GM10266 (cell line): ENCODE data around the gene SMAD6.

ENCODE experiments used
- DNase-seq: peaks from one replicate; pipeline ENCODE4 v3.0.0; 2012; ENCODE audit errors: extremely low spot score
- TF ChIP-seq, protein P1 (sequence below): IDR thresholded peaks from 2 replicates; pipeline ENCODE4 v1.5.1; 2012; ENCODE audit warnings: mild to moderate bottlenecking, low read depth; ENCODE audit not compliant: control insufficient read depth, insufficient read depth; ENCODE audit errors: missing control alignments

Gene SMAD6

DNA sequence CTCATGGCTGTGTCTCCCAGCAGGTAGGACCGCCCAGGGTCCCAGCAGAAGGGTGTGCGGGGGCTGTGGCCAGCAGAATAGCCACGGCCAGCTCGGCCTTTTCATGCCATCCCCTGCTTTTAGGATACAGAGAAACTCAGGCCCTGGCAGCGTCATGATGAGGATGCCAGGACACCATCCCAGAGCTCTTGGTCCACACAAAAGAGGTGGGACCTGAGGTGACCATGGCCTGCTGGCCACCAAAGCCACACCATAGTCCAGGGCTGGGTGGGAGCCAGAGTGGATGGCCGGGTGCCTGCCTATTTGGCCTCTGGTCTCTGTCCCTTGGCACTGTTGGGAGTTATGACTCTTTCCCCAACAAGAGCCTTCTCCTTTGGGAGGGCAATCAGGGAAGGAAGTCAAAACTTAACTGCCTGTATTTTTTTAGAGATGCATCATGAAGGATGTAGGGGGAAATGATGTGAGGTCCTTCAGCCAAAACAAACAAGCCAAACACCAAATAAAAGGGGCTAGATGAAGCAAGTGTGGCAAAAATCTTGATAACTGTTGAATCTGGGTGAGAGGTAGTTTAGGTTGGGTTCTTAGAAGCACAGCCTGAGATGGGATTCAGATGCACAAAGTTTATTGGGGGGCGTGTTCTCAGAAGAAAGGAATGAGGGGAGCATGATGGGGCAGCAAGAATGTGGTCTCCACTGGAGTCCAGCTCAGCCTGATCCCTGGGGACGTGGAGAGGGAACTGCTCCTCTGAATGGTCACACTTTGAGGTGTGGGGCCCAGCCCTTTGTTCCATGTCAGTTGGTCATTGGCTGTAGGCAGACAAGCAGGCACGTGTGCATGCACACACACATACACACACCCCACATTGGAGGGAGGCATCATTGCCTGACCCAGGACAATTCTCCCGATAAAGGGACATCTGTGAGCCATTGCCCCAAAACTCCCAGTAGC lies 33.2 kb downstream of the SMAD6 start:
- no peak for DNase-seq
- TF ChIP-seq, protein P1, sequence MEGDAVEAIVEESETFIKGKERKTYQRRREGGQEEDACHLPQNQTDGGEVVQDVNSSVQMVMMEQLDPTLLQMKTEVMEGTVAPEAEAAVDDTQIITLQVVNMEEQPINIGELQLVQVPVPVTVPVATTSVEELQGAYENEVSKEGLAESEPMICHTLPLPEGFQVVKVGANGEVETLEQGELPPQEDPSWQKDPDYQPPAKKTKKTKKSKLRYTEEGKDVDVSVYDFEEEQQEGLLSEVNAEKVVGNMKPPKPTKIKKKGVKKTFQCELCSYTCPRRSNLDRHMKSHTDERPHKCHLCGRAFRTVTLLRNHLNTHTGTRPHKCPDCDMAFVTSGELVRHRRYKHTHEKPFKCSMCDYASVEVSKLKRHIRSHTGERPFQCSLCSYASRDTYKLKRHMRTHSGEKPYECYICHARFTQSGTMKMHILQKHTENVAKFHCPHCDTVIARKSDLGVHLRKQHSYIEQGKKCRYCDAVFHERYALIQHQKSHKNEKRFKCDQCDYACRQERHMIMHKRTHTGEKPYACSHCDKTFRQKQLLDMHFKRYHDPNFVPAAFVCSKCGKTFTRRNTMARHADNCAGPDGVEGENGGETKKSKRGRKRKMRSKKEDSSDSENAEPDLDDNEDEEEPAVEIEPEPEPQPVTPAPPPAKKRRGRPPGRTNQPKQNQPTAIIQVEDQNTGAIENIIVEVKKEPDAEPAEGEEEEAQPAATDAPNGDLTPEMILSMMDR, result no peak

DNA sequence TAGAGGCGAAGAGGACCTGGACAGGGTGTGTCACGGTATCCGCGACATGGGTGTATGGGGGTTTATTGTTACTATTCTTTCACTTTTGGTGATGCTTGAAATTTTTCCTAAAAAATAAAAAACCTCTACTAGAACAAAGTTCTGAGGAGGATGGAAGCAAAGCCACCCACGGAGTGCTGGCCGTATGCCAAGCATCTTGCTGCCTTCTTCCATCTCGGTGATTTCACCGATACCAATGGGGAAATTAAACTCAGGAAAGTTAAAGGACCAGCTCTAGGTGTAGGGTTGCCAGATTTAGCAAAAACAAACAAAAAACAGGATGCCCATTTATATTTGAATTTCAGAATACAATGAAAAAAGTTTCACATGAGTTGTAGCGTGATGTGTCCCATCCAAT lies 33.9 kb downstream of the SMAD6 start:
- TF ChIP-seq, protein P1, result no peak
- no peak for DNase-seq

DNA sequence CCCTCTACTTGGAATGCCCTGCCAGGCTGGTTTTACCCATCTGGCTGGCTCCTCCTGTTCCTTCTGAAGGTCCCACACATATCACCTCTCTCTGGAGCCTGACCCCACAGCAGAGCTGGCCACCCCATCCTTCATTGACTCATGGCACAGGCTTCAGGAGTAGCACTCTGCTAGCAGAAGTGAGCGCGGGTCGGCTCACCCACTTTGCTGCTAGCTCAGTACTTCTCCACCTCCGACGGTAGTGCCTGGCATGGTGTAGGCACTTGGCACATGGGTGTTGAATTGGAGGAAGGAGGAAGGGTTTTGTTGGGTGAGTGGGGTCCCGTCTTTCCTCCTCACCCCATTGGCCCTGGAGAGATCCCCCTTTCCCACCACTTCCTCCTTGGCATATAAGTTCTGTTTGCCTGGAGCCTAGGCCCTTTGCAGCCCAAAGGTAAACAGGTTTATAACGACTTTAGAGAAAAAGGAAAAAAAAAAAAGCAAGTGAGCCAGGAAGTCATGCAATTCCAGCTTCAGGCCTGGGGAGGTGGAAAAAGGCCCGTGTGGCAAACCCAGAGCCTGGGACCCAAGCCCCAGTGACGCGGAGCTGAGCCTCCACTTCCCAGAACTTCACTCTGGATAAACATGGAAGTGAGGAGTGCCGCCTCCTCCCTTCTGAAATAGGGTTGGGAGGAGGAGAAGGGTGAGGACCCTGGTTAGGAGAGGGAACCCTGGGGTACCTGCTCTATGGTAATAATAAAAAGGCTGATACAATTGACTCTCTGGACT lies 35.4 kb downstream of the SMAD6 start:
- TF ChIP-seq, protein P1, result no peak
- DNase-seq, result no peak

DNA sequence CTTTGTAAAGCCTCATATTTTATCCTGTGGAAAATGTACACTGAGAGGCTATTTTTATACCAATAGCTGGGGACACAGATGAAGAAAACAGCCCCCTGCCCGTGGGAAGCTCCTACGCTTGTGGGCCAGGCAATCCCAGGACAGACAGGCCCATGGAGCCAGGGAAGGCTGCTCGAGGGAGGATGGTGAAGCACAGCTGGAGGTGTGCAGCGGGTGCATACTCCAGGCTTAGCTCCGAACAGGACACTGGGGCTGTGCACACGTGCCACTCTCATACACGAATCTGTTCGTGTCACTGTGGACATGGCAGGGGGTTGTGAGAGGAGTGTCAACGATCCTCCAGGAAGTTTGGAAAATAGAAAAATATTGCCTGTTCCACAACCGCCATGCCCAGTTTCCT lies 36.1 kb downstream of the SMAD6 start:
- DNase-seq, result no peak
- TF ChIP-seq, protein P1, result no peak

DNA sequence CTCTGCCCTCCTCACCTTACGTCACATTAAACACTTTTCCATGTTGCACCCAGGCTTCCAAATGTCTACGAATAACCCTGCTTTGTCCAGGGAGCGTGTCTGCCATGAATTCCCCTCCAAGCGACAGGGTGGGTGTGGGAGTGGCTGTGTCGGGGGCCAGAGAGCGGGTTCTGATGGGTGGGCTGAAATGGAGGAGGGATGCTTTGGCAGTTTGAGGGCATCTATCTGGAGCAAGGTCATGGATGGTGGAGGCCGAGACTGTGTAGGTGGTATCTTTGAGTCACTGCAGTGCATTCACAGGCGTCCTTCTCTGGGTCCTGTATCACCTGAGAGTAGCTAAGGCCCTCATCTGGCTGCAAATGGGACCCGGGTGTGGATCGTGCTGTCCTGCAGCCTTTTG lies 36.6 kb downstream of the SMAD6 start:
- DNase-seq, result no peak
- TF ChIP-seq, protein P1, result no peak

DNA sequence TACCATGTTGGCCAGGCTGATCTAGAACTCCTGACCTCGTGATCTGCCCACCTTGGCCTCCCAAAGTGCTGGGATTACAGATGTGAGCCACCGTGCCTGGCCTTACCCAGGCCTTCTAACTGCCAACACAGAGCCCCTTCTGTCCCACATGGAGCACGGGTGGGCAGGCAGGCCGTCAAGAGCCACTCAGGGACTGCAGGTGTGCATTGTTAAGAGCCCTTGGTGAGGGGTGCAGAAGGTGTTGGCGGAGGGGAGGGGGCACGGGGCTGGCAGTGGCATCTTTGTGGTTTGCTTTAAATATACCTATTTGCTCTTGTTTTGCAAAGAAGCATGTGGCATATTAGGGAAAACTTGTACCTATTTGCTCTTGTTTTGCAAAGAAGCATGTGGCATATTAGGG lies 37.3 kb downstream of the SMAD6 start:
- no peak for DNase-seq
- TF ChIP-seq, protein P1, result no peak

DNA sequence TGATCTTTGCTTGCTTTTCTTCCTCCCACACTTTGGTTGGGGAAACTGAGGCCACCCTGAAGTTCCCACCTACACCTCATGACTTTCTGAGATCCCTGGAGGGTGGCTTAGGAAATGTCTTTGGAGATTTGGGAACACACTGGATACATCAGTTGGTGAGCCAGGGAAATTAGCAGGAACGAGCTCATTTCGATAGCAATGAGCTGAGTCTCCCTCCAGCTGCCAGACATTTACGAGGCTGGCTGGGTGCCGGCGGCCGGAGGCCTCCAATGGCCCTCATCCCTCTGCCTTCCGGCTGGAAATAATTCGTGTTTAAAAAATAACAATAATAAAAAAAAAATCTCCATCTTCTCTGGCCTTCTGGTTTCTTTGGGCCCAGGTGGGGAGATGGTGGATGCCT lies 38.8 kb downstream of the SMAD6 start:
- DNase-seq, result no peak
- TF ChIP-seq, protein P1, result no peak
